H9 (cell line): ENCODE results near the gene STK24. TPM values are rescaled to one million over a fixed set of nuclear protein-coding genes. Genes with fewer than 3 reads are reported as not detected.

Experiments used
- DNase-seq: peaks from one replicate; pipeline ENCODE4 v3.0.0-alpha.2; 2017
- H2AFZ ChIP-seq: one replicate; pipeline ENCODE4 v1.6.1; 2013; ENCODE audit warnings: mild to moderate bottlenecking, low read length, control low read depth, moderate library complexity
- H2AK5ac ChIP-seq: 2 replicates; pipeline ENCODE4 v1.6.1; 2013; ENCODE audit warnings: low read length, control low read depth, mixed read lengths; ENCODE audit not compliant: insufficient read length
- H2BK120ac ChIP-seq: one replicate; pipeline ENCODE4 v1.6.1; 2013; ENCODE audit warnings: low read depth, mild to moderate bottlenecking, low read length, control low read depth, inconsistent platforms; ENCODE audit not compliant: poor library complexity, severe bottlenecking
- H2BK12ac ChIP-seq: 2 replicates; pipeline ENCODE4 v1.6.1; 2013; ENCODE audit warnings: low read length, control low read depth, mixed read lengths, low read depth; ENCODE audit not compliant: insufficient read length
- H2BK15ac ChIP-seq: 2 replicates; pipeline ENCODE4 v1.6.1; 2013; ENCODE audit warnings: low read depth, low read length, control low read depth
- H2BK20ac ChIP-seq: one replicate; pipeline ENCODE4 v1.6.1; 2013; ENCODE audit warnings: low read depth, mild to moderate bottlenecking, low read length, control low read depth, inconsistent platforms; ENCODE audit not compliant: poor library complexity, severe bottlenecking
- H2BK5ac ChIP-seq: 2 replicates; pipeline ENCODE4 v1.6.1; 2013; ENCODE audit warnings: low read length, control low read depth, mixed read lengths; ENCODE audit not compliant: insufficient read length
- H3K14ac ChIP-seq: 2 replicates; pipeline ENCODE4 v1.6.1; 2013; ENCODE audit warnings: low read length, control low read depth; ENCODE audit not compliant: insufficient read depth
- H3K18ac ChIP-seq: 2 replicates; pipeline ENCODE4 v1.6.1; 2013; ENCODE audit warnings: low read depth, mild to moderate bottlenecking, mixed read lengths, low read length, control low read depth; ENCODE audit not compliant: insufficient read length
- H3K23ac ChIP-seq: 2 replicates; pipeline ENCODE4 v1.6.1; 2013; ENCODE audit warnings: low read length, control low read depth, mixed read lengths, low read depth; ENCODE audit not compliant: insufficient read length
- H3K23me2 ChIP-seq: 2 replicates; pipeline ENCODE4 v1.6.1; 2013; ENCODE audit warnings: low read depth, mild to moderate bottlenecking, mixed read lengths, low read length, control low read depth; ENCODE audit not compliant: insufficient read length, poor library complexity, severe bottlenecking
- H3K27ac ChIP-seq: 2 replicates; pipeline ENCODE4 v1.5.1; 2013; ENCODE audit warnings: low read length, control low read depth, mixed read lengths, low read depth; ENCODE audit not compliant: insufficient read length
- H3K27me3 ChIP-seq: 2 replicates; pipeline ENCODE4 v1.6.1; 2013; ENCODE audit warnings: low read length, control low read depth, inconsistent platforms; ENCODE audit not compliant: insufficient read depth
- H3K4ac ChIP-seq: 2 replicates; pipeline ENCODE4 v1.6.1; 2013; ENCODE audit warnings: low read depth, mild to moderate bottlenecking, control low read depth, inconsistent platforms, low read length, moderate library complexity
- H3K4me1 ChIP-seq: 2 replicates; pipeline ENCODE4 v1.6.1; 2013; ENCODE audit warnings: low read length, control low read depth, inconsistent platforms; ENCODE audit not compliant: insufficient read depth
- H3K4me2 ChIP-seq: 2 replicates; pipeline ENCODE4 v1.6.1; 2013; ENCODE audit warnings: low read length, control low read depth, mixed read lengths; ENCODE audit not compliant: insufficient read length, insufficient read depth
- H3K56ac ChIP-seq: 2 replicates; pipeline ENCODE4 v1.6.1; 2013; ENCODE audit warnings: low read depth, mild to moderate bottlenecking, mixed read lengths, low read length, control low read depth; ENCODE audit not compliant: insufficient read length
- H3K79me1 ChIP-seq: 2 replicates; pipeline ENCODE4 v1.6.1; 2013; ENCODE audit warnings: low read depth, mild to moderate bottlenecking, moderate library complexity, low read length, control low read depth, inconsistent platforms; ENCODE audit not compliant: insufficient read depth, poor library complexity, severe bottlenecking
- H3K79me2 ChIP-seq: 2 replicates; pipeline ENCODE4 v1.6.1; 2013; ENCODE audit warnings: low read length, control low read depth, inconsistent platforms; ENCODE audit not compliant: insufficient read depth
- H3K9ac ChIP-seq: 2 replicates; pipeline ENCODE4 v1.6.1; 2013; ENCODE audit warnings: low read length, control low read depth, mixed read lengths; ENCODE audit not compliant: insufficient read length; ENCODE audit errors: extremely low read depth
- H3K9me3 ChIP-seq: one replicate; pipeline ENCODE4 v1.6.1; 2013; ENCODE audit warnings: low read depth, low read length, inconsistent platforms; ENCODE audit not compliant: control insufficient read depth
- H3T11ph ChIP-seq: one replicate; pipeline ENCODE4 v1.6.1; 2013; ENCODE audit warnings: mild to moderate bottlenecking, low read length, control low read depth, inconsistent platforms
- H4K20me1 ChIP-seq: one replicate; pipeline ENCODE4 v1.6.1; 2013; ENCODE audit not compliant: control insufficient read depth, insufficient read length, insufficient read depth
- H4K5ac ChIP-seq: 2 replicates; pipeline ENCODE4 v1.6.1; 2013; ENCODE audit warnings: low read depth, mild to moderate bottlenecking, mixed read lengths, low read length, control low read depth; ENCODE audit not compliant: insufficient read length
- H4K8ac ChIP-seq: replicated peaks from 2 replicates; pipeline ENCODE4 v1.6.1; 2013; ENCODE audit warnings: low read length, control low read depth, mixed read lengths, low read depth; ENCODE audit not compliant: insufficient read length
- H4K91ac ChIP-seq: 2 replicates; pipeline ENCODE4 v1.6.1; 2013; ENCODE audit warnings: low read depth, mild to moderate bottlenecking, moderate library complexity, mixed read lengths, low read length, control low read depth; ENCODE audit not compliant: insufficient read length
- H3K27ac Mint-ChIP-seq, 3 experiments: 2 replicates in 2 of 3; 3 replicates in 1 of 3; pipeline ENCODE4 v1.8.0; 2020 to 2021; ENCODE audit warnings: mixed read lengths in 3 of 3, mild to moderate bottlenecking in 1 of 3, moderate library complexity in 1 of 3
- H3K27me3 Mint-ChIP-seq: 2 replicates; pipeline ENCODE4 v1.8.0; 2021; ENCODE audit warnings: low read depth, mild to moderate bottlenecking, moderate library complexity, mixed read lengths
- H3K36me3 Mint-ChIP-seq, 3 experiments: 2 replicates in 2 of 3; 3 replicates in 1 of 3; pipeline ENCODE4 v1.8.0; 2020 to 2021; ENCODE audit warnings: low read depth in 3 of 3, mixed read lengths in 3 of 3; ENCODE audit not compliant: insufficient read depth in 1 of 3
- H3K4me1 Mint-ChIP-seq, 2 experiments: 2 replicates each; pipeline ENCODE4 v1.8.0; 2020; ENCODE audit warnings: mixed read lengths in 2 of 2
- H3K4me3 Mint-ChIP-seq, 2 experiments: 2 replicates in 1 of 2; 3 replicates in 1 of 2; pipeline ENCODE4 v1.8.0; 2020 to 2021; ENCODE audit warnings: mild to moderate bottlenecking in 2 of 2, mixed read lengths in 2 of 2, moderate library complexity in 1 of 2
- H3K9me3 Mint-ChIP-seq, 2 experiments: 2 replicates in 1 of 2; 3 replicates in 1 of 2; pipeline ENCODE4 v1.8.0; 2020; ENCODE audit warnings: mild to moderate bottlenecking in 2 of 2, mixed read lengths in 2 of 2, moderate library complexity in 1 of 2
- WGBS: extraction: QIAGEN DNeasy Blood & Tissue Kit; methylation state at CpG from one replicate; pipeline ENCODE4 v1.1.7; 2013; ENCODE audit warnings: missing lambda C conversion rate, low lambda C conversion rate, mixed read lengths; ENCODE audit not compliant: insufficient read length; ENCODE audit errors: extremely low coverage; 5-methylcytosine and 5-hydroxymethylcytosine counted together
- total RNA-seq: library from RNA; stranded (reverse); gene quantifications from 2 replicates; pipeline ENCODE4 v1.2.1, GENCODE V29; 2021
- TF ChIP-seq, protein P1 (sequence below): fragments of 200-600 bp; sonication (generic); conservative IDR thresholded peaks from 3 replicates; pipeline ENCODE4 v1.8.0; 2021; ENCODE audit warnings: antibody characterized with exemption, mild to moderate bottlenecking

STK24 gene
- total RNA-seq, 1 experiment from 2014 or later, result 134 TPM

- TF ChIP-seq, protein P1, sequence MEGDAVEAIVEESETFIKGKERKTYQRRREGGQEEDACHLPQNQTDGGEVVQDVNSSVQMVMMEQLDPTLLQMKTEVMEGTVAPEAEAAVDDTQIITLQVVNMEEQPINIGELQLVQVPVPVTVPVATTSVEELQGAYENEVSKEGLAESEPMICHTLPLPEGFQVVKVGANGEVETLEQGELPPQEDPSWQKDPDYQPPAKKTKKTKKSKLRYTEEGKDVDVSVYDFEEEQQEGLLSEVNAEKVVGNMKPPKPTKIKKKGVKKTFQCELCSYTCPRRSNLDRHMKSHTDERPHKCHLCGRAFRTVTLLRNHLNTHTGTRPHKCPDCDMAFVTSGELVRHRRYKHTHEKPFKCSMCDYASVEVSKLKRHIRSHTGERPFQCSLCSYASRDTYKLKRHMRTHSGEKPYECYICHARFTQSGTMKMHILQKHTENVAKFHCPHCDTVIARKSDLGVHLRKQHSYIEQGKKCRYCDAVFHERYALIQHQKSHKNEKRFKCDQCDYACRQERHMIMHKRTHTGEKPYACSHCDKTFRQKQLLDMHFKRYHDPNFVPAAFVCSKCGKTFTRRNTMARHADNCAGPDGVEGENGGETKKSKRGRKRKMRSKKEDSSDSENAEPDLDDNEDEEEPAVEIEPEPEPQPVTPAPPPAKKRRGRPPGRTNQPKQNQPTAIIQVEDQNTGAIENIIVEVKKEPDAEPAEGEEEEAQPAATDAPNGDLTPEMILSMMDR, result no peak
- Mint-ChIP-seq H3K27ac (no peak overlapping the region; a peak in 1 of 7 replicates), H3K27me3 (no peaks in the 10 kb centered on the region), H3K4me3 (no peak overlapping the region), H3K36me3 (peaks cover 5 to 40% (median 39%) of the 10 kb centered on the region in 3 experiments), H3K4me1 (no peaks in the 10 kb centered on the region), H3K9me3 (no peaks in the 10 kb centered on the region)
- Histone ChIP-seq H2BK12ac (no peak overlapping the region), H2BK120ac (no peak overlapping the region), H2AFZ (no peak overlapping the region), H3K27ac (no peak overlapping the region), H2BK15ac (no peak overlapping the region), H3K79me1 (no peaks in the 10 kb centered on the region), H3K23ac (no peak overlapping the region), H3K56ac (no peak overlapping the region), H3K27me3 (no peaks in the 10 kb centered on the region), H3K9me3 (no peaks in the 10 kb centered on the region), H3K4me1 (no peaks in the 10 kb centered on the region), H4K5ac (no peak overlapping the region), H2BK20ac (no peak overlapping the region), H4K91ac (no peak overlapping the region), H3K23me2 (no peaks in the 10 kb centered on the region), H4K20me1 (no peaks in the 10 kb centered on the region), H3K9ac (no peak overlapping the region), H3T11ph (no peak overlapping the region), H2BK5ac (no peak overlapping the region), H3K4me2 (no peak overlapping the region), H3K18ac (no peak overlapping the region), H3K4ac (no peak overlapping the region), H4K8ac (no peak overlapping the region), H2AK5ac (no peak overlapping the region), H3K14ac (no peak overlapping the region), H3K79me2 (no peaks in the 10 kb centered on the region)
- WGBS, result no CpG with 5 or more reads among the region's 4 CpGs
- no peak for DNase-seq
These were observed 160.5 kb downstream of the STK24 start for GRCh38 chr13:98416408-98416807.
